HG02943 (cell line): ENCODE measurements around the gene CCT4.
"Not testable (repeated sequence)": the region's sequence is repeated elsewhere in the genome, so short reads cannot be mapped to it uniquely, and the experiment has no call there.

Experiments
- ATAC-seq: cut with Tn5 transposase; IDR thresholded peaks from one replicate; pipeline ENCODE4 v1.9.1; 2021; ENCODE audit warnings: mild to moderate bottlenecking, low read depth, moderate library complexity; ENCODE audit not compliant: unreplicated experiment

Gene CCT4

GRCh38 chr2:61888267-61889055, at the start of gene CCT4:
CCT4 (minus strand) TSS chr2:61888656; CDS start chr2:61888507, 149 bp downstream.
- ATAC-seq, result peak; percentile 72

GRCh38 chr2:61937886-61938285, 49.4 kb upstream of the CCT4 start:
- ATAC-seq, result no peak

GRCh38 chr2:61937098-61937497, 48.6 kb upstream of the CCT4 start:
- ATAC-seq, result no peak

GRCh38 chr2:61928826-61929461, 40.5 kb upstream of the CCT4 start:
- no peak for ATAC-seq

- no peak for ATAC-seq
Observed at GRCh38 chr2:61926531-61927477, 38.3 kb upstream of the CCT4 start.

GRCh38 chr2:61924895-61925663, 36.6 kb upstream of the CCT4 start:
- ATAC-seq, result no peak

GRCh38 chr2:61922714-61923113, 34.3 kb upstream of the CCT4 start:
- ATAC-seq, result no peak

GRCh38 chr2:61920548-61920947, 32.1 kb upstream of the CCT4 start:
- no peak for ATAC-seq

- ATAC-seq, result not testable (repeated sequence)
Observed at GRCh38 chr2:61914794-61915193, 26.3 kb upstream of the CCT4 start.

- no peak for ATAC-seq
Observed at GRCh38 chr2:61911510-61911909, 23.1 kb upstream of the CCT4 start.

- no peak for ATAC-seq
Observed at GRCh38 chr2:61910603-61911002, 22.1 kb upstream of the CCT4 start.

GRCh38 chr2:61909116-61909515, 20.7 kb upstream of the CCT4 start:
- no peak for ATAC-seq

- peak; percentile 15 for ATAC-seq
Observed at GRCh38 chr2:61906186-61906470, 17.7 kb upstream of the CCT4 start.

- peak; percentile 95 for ATAC-seq
Observed at GRCh38 chr2:61905372-61906185, 17.1 kb upstream of the CCT4 start, which contains the start of gene COMMD1. COMMD1 (plus strand) TSS chr2:61905674; CDS start chr2:61905679, 5 bp downstream.

- ATAC-seq, result no peak
Observed at GRCh38 chr2:61900281-61900680, 11.8 kb upstream of the CCT4 start.

GRCh38 chr2:61898810-61899209, 10.4 kb upstream of the CCT4 start:
- ATAC-seq, result no peak

GRCh38 chr2:61887717-61888266, 664 bp downstream of the CCT4 start:
- ATAC-seq, result peak; percentile 6

- no peak for ATAC-seq
Observed at GRCh38 chr2:61885896-61886603, 2.4 kb downstream of the CCT4 start.

GRCh38 chr2:61882850-61883249, 5.6 kb downstream of the CCT4 start:
- ATAC-seq, result no peak
